HL-60 (cell line): Measurements from ENCODE around the gene RIC8A.
"Not testable (repeated sequence)": the region's sequence is repeated elsewhere in the genome, so short reads cannot be mapped to it uniquely, and the experiment has no call there.

Source experiments
- DNase-seq, 2 experiments: peaks; one replicate each; pipeline ENCODE4 v3.0.0-alpha.2; 2010 to 2020; ENCODE audit warnings: low read depth in 1 of 2, low spot score in 1 of 2
- H3K27ac ChIP-seq: fragments of 250-450 bp; sonication (Bioruptor Pico); replicated peaks from 2 replicates; pipeline ENCODE4 v1.5.1; 2020; ENCODE audit warnings: mild to moderate bottlenecking, moderate library complexity
- H3K27me3 ChIP-seq: fragments of 250-450 bp; sonication (Bioruptor Pico); 2 replicates; pipeline ENCODE4 v1.5.1; 2021; ENCODE audit warnings: mild to moderate bottlenecking, moderate library complexity; ENCODE audit not compliant: insufficient read depth, poor library complexity, severe bottlenecking
- H3K4me3 ChIP-seq: replicated peaks from 2 replicates; pipeline ENCODE4 v1.5.1; 2011; ENCODE audit warnings: mild to moderate bottlenecking, control low read depth, low read length; ENCODE audit not compliant: insufficient read depth
- GABPA ChIP-seq: IDR thresholded peaks from 2 replicates; pipeline ENCODE4 v1.6.1; 2012; ENCODE audit warnings: low read depth
- POLR2AphosphoS5 ChIP-seq: IDR thresholded peaks from 2 replicates; pipeline ENCODE4 v1.6.1; 2012; ENCODE audit warnings: low read depth
- SPI1 ChIP-seq: IDR thresholded peaks from 2 replicates; pipeline ENCODE4 v1.6.1; 2012; ENCODE audit warnings: low read depth, mild to moderate bottlenecking, borderline replicate concordance
- TF ChIP-seq, protein P1 (sequence below): IDR thresholded peaks from 2 replicates; pipeline ENCODE4 v1.6.1; 2012; ENCODE audit warnings: low read depth; ENCODE audit not compliant: insufficient replicate concordance
- TF ChIP-seq, protein P2 (sequence below): IDR thresholded peaks from one replicate; pipeline ENCODE4 v1.5.1; 2011; ENCODE audit warnings: low read length, control low read depth, inconsistent platforms; ENCODE audit not compliant: insufficient read depth

RIC8A gene

DNA sequence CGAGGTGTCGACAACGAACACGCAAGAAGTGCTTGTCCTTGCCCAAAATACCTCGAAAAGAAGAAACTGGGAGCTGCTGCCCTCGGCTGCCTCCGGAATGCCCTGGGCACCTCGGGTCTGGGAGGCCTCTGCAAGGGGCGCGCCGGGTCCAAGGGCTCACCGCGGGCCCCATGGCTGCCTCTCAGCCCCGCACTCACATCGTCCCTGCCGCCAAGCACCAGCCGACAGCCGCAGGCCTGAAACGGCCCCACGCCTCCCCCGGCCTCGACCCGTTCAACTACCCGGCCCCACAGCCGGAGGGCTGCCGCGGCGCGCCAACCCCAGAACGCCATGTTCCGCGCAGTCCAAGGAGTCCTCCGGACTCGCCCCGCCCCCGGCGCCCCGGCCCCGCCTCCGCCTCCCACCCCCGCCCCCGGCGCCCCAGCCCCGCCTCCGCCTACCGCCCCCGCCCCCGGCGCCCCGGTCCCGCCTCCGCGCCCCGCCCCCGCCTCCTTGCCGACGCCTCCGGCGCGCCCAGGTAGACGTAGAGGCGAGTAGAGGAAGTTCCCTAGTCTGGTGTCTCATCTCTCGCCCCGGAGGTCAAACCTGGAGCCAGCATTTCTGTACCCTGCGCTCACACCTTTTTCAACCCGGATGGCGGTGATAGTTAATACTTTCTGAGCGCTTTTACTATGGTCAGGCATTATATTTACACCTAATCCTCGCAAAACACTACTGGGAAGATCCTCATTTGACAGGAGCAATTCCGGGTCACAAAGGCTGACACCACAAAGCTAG lies 28.7 kb downstream of the RIC8A start, which contains the start of gene SIRT3:
Gene SIRT3, minus strand, starts transcription at position 346 of the 777 bp plus-strand sequence. Its CDS starts 14 bp downstream, at position 332.
- DNase-seq, result peak; percentile 73 to 88
- Histone ChIP-seq H3K27me3 (no peaks in the 10 kb centered on the region), H3K4me3 (peak within 1 kb of the TSS; percentile 99), H3K27ac (peak within 1 kb of the TSS; percentile 96)
- TF ChIP-seq GABPA, result peak; percentile 68; the same call in 1 of the 2 replicates
- TF ChIP-seq, protein P1, sequence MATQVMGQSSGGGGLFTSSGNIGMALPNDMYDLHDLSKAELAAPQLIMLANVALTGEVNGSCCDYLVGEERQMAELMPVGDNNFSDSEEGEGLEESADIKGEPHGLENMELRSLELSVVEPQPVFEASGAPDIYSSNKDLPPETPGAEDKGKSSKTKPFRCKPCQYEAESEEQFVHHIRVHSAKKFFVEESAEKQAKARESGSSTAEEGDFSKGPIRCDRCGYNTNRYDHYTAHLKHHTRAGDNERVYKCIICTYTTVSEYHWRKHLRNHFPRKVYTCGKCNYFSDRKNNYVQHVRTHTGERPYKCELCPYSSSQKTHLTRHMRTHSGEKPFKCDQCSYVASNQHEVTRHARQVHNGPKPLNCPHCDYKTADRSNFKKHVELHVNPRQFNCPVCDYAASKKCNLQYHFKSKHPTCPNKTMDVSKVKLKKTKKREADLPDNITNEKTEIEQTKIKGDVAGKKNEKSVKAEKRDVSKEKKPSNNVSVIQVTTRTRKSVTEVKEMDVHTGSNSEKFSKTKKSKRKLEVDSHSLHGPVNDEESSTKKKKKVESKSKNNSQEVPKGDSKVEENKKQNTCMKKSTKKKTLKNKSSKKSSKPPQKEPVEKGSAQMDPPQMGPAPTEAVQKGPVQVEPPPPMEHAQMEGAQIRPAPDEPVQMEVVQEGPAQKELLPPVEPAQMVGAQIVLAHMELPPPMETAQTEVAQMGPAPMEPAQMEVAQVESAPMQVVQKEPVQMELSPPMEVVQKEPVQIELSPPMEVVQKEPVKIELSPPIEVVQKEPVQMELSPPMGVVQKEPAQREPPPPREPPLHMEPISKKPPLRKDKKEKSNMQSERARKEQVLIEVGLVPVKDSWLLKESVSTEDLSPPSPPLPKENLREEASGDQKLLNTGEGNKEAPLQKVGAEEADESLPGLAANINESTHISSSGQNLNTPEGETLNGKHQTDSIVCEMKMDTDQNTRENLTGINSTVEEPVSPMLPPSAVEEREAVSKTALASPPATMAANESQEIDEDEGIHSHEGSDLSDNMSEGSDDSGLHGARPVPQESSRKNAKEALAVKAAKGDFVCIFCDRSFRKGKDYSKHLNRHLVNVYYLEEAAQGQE, result peak; percentile 53
- no peak for TF ChIP-seq SPI1
- TF ChIP-seq, protein P2, sequence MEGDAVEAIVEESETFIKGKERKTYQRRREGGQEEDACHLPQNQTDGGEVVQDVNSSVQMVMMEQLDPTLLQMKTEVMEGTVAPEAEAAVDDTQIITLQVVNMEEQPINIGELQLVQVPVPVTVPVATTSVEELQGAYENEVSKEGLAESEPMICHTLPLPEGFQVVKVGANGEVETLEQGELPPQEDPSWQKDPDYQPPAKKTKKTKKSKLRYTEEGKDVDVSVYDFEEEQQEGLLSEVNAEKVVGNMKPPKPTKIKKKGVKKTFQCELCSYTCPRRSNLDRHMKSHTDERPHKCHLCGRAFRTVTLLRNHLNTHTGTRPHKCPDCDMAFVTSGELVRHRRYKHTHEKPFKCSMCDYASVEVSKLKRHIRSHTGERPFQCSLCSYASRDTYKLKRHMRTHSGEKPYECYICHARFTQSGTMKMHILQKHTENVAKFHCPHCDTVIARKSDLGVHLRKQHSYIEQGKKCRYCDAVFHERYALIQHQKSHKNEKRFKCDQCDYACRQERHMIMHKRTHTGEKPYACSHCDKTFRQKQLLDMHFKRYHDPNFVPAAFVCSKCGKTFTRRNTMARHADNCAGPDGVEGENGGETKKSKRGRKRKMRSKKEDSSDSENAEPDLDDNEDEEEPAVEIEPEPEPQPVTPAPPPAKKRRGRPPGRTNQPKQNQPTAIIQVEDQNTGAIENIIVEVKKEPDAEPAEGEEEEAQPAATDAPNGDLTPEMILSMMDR, result no peak
- TF ChIP-seq POLR2AphosphoS5, result peak; percentile 49; the same call in 1 of the 2 replicates

DNA sequence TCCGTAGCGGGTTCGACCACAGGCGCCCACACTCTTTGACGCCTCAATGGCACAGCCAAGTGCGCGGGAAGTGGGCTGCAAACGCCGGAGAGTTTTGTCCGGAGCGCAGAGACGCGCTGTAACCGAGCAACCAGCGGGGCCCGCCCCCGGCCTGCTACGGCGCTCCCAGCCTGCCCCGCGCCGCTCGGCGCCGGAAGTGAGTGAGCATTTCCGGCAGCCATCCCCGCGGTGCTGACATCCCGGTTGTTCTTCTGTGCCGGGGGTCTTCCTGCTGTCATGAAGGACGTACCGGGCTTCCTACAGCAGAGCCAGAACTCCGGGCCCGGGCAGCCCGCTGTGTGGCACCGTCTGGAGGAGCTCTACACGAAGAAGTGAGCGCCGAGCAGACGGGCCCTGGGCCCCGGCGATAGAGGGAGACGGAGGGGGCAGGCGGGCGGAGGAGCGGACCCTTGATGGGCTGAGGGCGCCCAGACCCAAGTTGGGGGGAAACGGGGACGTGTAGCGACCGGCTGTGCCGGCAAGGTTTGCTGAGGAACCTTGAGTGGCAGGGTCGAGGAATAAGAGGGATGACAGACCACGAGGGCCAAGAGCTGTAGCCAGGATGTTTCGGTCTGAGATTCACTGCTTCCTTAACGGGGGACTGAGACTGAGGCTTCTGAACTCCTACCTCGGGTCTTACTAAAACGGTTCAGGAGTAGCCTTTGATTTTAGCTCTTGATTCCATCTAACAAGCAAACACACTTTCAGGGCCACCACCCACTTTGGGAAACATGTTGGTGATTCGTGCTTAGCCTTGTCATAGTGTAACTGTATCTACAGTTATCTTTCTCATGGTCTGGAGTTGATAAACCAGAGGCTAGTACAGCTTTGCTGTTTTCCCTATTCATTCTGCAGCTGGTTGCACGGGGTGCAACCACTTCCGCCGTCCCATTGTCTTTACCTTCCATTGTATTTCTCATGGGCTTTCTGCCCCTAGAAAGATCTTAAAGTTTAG lies 29.6 kb downstream of the RIC8A start, which contains the start of gene PSMD13:
Gene PSMD13, plus strand, starts transcription at position 203 of the 994 bp plus-strand sequence. Its CDS starts 74 bp downstream, at position 277.
- peak within 1 kb of the TSS; percentile 99 for H3K4me3 ChIP-seq
- TF ChIP-seq POLR2AphosphoS5 (peak; percentile 42; the same call in 1 of the 2 replicates), SPI1 (peak; percentile 31; the same call in 1 of the 2 replicates), GABPA (peak; percentile 81)
- TF ChIP-seq, protein P1, result no peak
- TF ChIP-seq, protein P2, result no peak
- no peaks in the 10 kb centered on the region for H3K27me3 ChIP-seq
- DNase-seq, result peak; percentile 67 to 80
- peak within 1 kb of the TSS; percentile 96 for H3K27ac ChIP-seq

DNA sequence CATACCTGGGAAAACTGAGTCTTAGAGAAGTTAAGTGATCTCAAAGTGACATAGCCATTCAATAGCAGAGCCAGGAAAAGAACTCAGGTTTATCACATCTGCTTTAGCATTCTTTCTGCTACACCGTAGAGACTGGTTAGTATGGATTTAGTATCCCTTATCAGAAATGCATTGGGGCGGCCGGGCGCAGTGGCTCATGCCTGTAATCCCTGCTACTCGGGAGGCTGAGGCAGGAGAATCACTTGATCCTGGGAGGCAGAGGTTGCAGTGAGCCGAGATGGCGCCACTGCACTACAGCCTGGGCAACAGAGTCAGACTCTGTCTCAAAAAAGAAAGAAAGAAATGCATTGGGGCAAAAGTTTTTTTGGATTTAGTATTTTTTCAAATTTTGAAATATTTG lies 30.8 kb downstream of the RIC8A start:
- H3K4me3 ChIP-seq, H3K27me3 ChIP-seq, DNase-seq, H3K27ac ChIP-seq: not testable (repeated sequence)

DNA sequence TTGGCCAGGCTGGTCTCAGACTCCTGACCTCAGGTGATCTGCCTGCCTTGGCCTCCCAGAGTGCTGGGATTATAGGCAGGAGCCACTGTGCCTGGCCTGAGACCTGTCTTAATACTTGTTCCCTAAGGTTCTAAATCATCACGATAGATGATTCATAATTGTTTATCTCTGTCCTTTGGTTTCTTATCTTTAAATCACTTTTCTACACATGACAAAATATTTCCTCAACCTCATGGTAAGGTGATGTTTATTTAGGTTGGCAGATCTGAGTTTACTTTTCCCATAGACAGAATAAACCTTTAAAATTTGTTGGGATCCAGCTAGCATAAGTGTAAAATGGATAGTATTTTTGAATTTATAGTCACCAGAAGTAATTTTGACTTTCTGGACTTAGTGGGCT lies 32.8 kb downstream of the RIC8A start:
- no peak for DNase-seq
- TF ChIP-seq, protein P1, result no peak
- TF ChIP-seq, protein P2, result no peak
- TF ChIP-seq POLR2AphosphoS5 (no peak), GABPA (no peak), SPI1 (no peak)
- H3K4me3 ChIP-seq, result no peak overlapping the region
- H3K27me3 ChIP-seq, result no peaks in the 10 kb centered on the region
- H3K27ac ChIP-seq, result no peak overlapping the region
